Glomerular visceral epithelial cell (primary cell): ENCODE results near the gene ADPRS.

Source experiments
- DNase-seq: peaks from one replicate; pipeline ENCODE4 v3.0.0-alpha.2; 2016; ENCODE audit errors: extremely low spot score

Gene ADPRS

DNA sequence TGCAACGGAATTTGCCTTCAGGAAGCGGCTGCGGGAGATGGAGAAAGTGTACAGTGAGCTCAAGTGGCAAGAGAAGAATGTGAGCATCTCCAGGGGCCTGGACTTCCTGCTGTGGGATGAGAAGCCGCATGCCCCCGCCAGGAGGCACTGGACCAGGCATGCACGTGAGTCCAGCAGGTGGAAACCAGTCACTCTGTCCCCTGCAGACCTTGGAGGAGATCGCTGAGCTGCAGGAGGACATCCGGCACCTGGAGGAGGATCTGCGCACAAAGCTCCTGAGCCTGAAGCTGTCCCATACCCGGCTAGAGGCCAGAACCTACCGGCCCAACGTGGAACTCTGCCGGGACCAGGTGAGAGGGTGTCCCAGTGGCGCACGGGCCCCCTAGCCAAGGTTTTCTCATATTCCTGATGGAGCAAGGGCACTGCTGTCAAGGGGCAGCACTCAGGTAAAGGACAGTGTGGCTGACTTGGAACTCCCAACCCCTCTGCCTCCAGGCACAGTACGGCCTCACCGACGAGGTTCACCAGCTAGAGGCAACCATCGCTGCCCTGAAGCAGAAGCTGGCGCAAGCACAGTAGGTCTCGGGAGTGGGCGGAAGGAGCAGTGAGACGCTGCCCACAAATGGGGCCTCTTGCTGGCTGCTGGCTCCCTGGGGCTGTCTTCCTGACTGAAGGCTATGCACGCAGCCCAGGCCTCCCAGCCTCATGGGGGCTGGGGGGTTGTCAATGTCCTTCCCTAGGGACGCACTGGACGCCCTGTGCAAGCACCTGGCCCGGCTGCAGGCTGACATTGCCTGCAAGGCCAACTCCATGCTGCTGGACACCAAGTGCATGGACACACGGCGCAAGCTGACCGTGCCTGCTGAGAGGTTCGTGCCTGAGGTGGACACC lies 1.2 kb upstream of the ADPRS start:
- DNase-seq = no peak

GRCh38 chr1:36088265-36088576 lies 471 bp upstream of the ADPRS start:
- DNase-seq = no peak

DNA sequence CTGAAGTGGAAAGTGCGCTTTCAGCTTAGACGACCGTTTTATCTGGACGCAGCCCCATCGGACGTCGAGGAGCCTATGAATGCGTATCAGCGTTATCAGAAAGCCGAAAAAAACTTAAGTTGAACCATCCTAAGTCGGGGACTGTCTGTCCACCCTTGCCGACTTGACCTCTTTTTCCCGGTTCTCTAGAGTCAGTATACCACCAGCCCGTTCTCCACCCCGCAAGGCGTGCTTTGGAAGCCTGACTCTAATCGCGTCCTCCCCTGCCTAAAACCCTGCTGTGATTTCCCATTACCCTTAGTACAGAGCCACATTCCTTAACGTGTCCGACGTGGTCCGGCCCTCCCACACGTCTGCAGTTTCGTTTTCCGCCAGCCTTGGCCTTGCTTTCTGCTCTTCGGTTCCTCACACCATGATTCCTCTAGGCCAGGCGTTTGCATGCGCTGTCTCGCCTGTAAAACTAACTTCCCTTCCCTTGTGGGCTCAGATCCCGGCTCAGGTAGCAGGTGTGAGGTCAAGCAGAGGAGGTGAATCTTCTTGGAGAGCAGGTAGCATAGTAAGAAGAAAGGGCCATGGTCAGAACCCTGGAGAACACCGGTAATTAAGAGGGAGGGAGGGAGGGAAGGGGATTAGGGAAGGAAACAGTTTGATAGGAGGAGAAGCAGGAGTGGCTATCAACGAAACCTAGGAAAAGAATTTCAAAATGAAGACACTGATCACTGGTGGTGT lies 865 bp downstream of the ADPRS start:
- DNase-seq = peak; percentile 60

DNA sequence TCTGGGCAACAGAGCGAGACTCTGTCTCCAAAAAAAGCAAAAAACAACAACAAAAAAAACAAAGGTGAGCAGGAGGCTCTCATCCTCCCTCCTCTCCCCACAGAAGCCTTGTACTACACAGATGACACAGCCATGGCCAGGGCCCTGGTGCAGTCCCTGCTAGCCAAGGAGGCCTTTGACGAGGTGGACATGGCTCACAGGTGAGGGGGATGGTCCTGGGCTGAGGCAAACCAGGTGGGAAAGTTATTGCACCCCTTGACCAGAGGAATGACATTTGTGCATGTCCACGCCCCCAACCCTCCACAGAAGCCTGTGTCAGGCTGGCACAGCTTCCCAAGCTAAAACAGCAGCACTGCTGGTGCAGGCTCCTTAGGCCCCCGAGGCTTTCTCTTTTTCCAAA lies 2.4 kb downstream of the ADPRS start:
- DNase-seq = no peak

GRCh38 chr1:36091698-36092097 lies 3.0 kb downstream of the ADPRS start:
- no peak for DNase-seq

- no peak for DNase-seq
These were observed 3.6 kb downstream of the ADPRS start for GRCh38 chr1:36092166-36092797.

DNA sequence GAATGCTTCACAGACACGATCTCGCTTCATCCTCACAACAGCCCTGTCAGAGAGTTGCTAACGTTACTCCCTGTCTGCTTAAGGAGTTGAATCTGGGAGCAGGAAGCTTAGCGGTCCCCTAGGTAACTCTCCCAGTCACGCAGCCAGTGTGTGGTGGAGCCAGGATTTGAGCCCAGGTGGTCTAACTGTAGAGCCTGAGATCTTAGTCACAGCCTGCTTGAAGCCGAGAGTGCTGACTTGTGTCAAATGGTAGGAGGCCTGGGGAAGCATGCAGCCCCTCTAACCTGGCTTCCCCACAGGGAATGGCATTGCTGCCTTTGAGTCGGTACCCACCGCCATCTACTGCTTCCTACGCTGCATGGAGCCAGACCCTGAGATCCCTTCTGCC lies 4.1 kb downstream of the ADPRS start:
- DNase-seq = no peak

- DNase-seq = no peak
These were observed 4.5 kb downstream of the ADPRS start for GRCh38 chr1:36093226-36093625.

- DNase-seq = no peak
These were observed 5.2 kb downstream of the ADPRS start for GRCh38 chr1:36093929-36094328.

GRCh38 chr1:36094621-36095061 lies 5.9 kb downstream of the ADPRS start:
- no peak for DNase-seq

GRCh38 chr1:36095760-36096405 lies 7.2 kb downstream of the ADPRS start:
- DNase-seq = no peak

GRCh38 chr1:36096500-36097432 lies 8.1 kb downstream of the ADPRS start:
- peak; percentile 38 for DNase-seq

DNA sequence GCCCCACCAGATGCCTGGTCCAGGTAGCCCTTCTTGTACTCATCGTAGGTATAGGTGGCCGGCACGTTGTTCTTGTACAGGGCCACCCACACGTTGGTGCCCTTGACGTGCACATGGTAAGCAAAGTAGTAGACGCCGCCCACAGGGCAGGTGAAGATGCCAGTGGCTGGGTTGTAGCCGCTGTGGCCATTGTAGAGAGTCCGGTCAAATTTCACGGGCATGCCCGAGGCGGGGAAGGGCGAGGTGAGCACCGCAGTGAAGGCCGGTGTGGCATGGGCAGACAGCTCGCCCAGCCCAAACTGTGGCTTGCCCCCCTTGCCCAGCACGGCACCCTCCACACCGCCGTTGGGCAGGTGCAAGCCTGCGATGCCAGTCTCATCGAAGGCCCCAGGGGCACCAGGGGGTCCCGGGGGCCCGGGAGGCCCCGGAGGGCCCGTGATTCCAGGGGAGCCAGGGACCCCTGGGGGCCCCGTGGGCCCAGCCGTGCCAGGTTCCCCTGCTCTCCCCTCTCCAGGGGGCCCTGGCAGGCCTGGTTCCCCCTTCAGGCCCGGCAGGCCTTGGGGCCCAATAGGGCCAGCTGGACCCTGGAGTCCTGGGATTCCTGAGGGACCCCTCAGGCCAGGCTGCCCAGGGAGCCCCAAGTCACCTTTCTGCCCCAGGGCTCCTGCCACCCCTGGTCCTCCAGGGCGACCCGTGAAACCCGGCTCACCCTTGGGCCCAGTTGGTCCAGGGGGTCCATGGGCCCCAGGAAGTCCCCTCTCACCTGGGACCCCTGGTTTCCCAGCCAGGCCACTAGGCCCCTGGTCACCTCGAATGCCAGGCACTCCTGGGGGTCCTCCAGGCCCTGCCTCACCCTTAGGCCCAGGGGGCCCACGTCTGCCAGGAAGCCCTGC lies 9.2 kb downstream of the ADPRS start:
- no peak for DNase-seq

DNA sequence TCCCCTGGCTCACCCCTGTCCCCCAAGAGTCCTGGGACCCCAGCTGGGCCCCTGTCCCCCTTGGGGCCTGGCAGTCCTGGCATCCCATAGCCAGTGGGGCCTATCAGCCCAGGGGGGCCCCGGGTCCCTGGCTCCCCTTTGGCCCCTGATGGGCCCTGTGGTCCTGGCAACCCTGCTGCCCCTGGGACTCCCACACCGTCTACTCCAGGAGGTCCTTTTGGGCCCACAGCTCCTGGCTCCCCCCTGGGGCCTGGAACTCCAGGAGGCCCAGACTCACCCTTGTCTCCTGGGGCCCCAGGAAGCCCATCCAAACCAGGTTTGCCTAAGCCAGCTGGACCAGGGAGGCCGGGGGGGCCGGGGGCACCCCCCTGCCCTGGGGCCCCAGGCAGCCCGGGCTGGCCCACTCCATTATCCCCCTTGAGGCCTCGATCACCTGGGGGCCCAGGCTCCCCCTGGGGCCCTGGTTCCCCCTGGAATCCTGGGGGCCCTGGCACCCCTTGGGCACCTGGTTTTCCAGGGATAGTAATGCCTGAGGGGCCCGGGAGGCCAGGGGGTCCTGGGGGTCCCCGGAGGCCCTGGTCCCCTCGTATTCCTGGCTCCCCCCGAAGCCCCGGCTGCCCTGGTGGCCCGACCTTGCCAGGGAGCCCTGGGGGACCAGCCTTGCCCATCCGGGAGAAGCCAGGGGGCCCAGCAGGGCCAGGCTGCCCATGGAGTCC lies 10.1 kb downstream of the ADPRS start:
- DNase-seq = no peak

DNA sequence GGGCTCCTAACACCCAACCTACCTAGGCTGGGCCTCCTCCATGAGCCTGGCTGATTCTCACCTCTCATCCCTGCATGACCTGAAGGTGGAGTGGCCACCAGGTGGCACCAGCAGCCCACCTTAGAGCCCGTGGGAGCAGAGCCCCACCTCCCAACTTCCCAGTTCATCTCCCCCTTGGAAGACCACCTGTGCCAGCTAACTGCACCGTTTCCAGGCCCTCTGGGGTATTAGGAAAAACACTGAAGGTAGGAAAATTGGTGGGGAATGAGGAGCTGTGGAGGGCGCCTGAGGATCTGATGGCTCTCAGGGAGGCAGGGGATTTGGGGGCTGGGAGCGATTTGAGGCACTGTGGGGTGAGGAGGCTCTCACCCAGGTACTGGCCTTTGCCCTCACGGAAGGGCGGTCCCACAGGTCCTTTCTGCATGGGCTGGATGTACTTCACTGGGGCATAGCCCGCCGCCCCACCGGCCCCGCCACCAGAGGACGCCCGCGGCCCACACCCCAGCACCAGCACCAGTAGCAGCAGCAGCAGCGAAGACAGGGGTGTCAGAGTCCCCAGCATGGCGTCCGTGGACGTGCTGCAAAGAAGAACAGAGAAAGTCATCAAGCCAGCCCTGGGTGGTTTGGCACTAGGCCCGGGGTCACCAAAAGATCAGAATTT lies 11.1 kb downstream of the ADPRS start:
- peak; percentile 79 for DNase-seq

DNA sequence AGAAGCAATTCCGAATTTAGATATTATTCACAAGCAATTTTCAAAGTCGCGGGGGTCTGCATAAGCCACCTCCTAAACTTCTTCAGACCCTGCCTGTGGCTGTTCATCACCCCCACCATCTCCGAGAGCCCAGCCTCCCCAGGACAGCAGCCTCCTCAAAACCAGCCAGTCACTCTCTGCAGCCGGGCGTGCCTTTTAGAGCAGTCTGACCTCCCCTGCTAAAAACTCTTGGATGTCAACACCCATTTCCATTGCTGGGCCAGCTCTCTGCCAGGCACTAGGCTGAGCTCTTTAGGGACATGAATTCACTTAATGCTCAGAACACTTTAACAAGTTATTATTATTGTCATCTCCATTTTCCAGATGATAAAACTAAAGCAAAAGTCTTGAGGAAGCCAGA lies 11.7 kb downstream of the ADPRS start:
- no peak for DNase-seq

DNA sequence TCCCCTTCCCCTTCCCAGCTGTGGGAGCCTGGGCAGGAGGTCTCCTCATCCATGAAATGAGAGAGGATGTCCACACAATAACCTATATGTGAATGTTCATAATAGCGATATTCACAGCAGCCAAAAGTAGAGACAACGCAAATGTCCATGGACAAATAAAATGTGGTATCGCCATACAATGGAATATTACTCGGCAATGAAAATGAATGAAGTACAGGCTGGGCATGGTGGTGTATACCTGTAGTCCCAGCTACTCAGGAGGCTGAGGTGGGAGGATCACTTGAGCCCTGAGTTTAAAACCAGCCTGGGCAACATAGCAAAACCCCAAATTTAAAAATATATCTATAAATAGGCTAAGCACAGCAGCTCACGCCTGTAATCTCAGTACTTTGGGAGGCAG lies 12.9 kb downstream of the ADPRS start:
- no peak for DNase-seq

DNA sequence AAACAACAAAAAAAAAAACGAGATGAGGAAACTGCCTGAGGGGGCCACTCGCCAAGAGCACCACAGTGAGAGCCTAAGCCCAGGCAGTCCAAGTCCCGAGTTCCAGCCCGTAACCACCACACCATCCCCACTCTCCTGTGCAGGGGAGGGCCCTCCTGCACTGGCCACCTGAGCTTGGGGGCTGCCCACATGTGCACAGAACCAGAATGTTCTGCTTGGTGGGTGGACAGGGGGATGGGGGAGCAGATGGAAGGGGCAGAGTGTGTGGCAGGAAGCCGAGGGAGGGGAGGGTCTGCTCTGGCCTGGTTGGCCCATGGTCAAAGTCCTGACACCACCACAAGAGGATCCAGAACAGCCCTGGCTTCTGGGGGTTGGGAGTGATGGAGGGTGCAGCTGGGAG lies 17.6 kb downstream of the ADPRS start:
- no peak for DNase-seq

DNA sequence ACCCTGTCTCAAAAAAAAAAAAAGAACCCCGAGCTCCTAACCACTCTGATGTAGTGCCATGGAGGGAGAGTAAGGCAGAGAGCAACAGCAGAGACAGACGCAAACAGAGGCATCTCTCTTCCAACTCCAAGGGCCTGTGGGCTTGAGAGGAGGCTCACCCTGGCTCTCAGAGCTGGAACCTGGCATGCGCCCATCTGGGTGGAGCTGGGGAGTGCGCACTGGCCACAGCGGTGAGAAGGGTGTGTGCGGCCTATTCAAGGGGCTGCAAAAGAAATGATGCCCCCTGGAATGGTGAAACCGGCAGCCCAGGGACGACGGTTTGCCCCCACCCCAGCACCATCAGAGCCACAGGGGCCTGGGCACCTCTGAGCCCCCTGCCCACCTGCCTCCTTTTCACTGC lies 18.7 kb downstream of the ADPRS start:
- DNase-seq = no peak
